Measurements from ENCODE around the gene SLC24A3.

DNA sequence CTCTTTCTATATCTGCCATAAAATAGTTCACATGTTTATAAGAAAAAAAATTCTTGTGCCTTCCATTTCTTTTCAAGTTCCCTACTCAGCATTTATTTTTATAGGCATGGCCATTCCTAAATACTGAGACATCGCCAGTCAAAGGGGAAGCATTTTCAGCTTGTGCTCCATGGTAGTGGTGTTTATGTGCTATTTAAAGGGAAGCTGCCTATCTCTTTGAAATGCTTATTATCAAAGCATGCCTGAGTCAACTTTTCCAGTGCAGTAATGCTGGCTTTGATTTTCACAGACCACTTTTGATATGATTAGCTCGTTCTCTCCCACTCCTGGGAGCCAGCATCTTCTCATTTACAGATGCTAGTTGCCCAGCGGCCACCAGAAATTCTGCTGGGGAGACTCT lies 421.5 kb downstream of the SLC24A3 start:
- TF ChIP-seq CTCF (IDR thresholded peaks at IDR 0.05; ENCODE audit: insufficient read depth, low read depth, low read length) (no peak), EZH2 (IDR thresholded peaks at IDR 0.05; ENCODE audit: insufficient read depth, low read length) (no peak)

All from astrocyte (in vitro differentiated cells and primary cell).